K562 (cell line): Measurements from ENCODE around the gene CEACAM18. TPM values are rescaled to one million over a fixed set of nuclear protein-coding genes. Genes with fewer than 3 reads are reported as not detected.

ENCODE experiments used
- ARID3B ChIP-seq: fragments of 250-450 bp; sonication (Bioruptor Pico); IDR thresholded peaks from 2 replicates; pipeline ENCODE4 v1.4.0; 2020; ENCODE audit warnings: borderline replicate concordance
- ASH1L ChIP-seq: fragments of 450-650 bp; IDR thresholded peaks from 2 replicates; pipeline ENCODE4 v1.6.1; 2018; ENCODE audit warnings: borderline replicate concordance, mild to moderate bottlenecking, low read depth; ENCODE audit not compliant: partially characterized antibody
- CCAR2 ChIP-seq: fragments of 200-400 bp; formaldehyde crosslinking; IDR thresholded peaks from 2 replicates; pipeline ENCODE4 v1.6.1; 2017; ENCODE audit warnings: mild to moderate bottlenecking, low read depth, low read length
- E2F1 ChIP-seq: sonication (generic); formaldehyde crosslinking; IDR thresholded peaks from 2 replicates; pipeline ENCODE4 v1.8.1; 2023; ENCODE audit warnings: mild to moderate bottlenecking, missing genetic modification reagents, moderate library complexity
- E2F6 ChIP-seq, 2 experiments: IDR thresholded peaks; 2 replicates each; pipeline ENCODE4 v1.6.1; 2011; ENCODE audit warnings: borderline replicate concordance in 1 of 2, control low read depth in 1 of 2, low read depth in 1 of 2, low read length in 1 of 2, mild to moderate bottlenecking in 1 of 2, mixed read lengths in 1 of 2, moderate library complexity in 1 of 2; ENCODE audit not compliant: insufficient read depth in 1 of 2, insufficient read length in 1 of 2, poor library complexity in 1 of 2, severe bottlenecking in 1 of 2; ENCODE audit errors: extremely low read depth in 1 of 2
- FOXK2 ChIP-seq, 2 experiments: fragments of 450-650 bp; IDR thresholded peaks in 1 of 2; conservative IDR thresholded peaks in 1 of 2; 2 replicates each; pipeline ENCODE4 v1.6.1; 2016; ENCODE audit warnings: low read depth in 2 of 2, mild to moderate bottlenecking in 1 of 2
- HDAC2 ChIP-seq: fragments of 450-650 bp; IDR thresholded peaks from 2 replicates; pipeline ENCODE4 v1.6.1; 2016; ENCODE audit warnings: mild to moderate bottlenecking
- ILK ChIP-seq: fragments of 450-650 bp; IDR thresholded peaks from 2 replicates; pipeline ENCODE4 v1.6.1; 2016; ENCODE audit warnings: missing genetic modification characterization, low read depth, mild to moderate bottlenecking, missing compliant biosample characterization, moderate library complexity, borderline replicate concordance
- JUN ChIP-seq, 2 experiments: sonication (generic) in 1 of 2; formaldehyde crosslinking in 1 of 2; IDR thresholded peaks; 2 replicates each; pipeline versions ENCODE4 v1.6.1 to v1.8.0; 2012 to 2022; ENCODE audit warnings: borderline replicate concordance in 2 of 2, mild to moderate bottlenecking in 2 of 2, improper control_type of control experiment in 1 of 2, low read depth in 1 of 2, low read length in 1 of 2, missing genetic modification reagents in 1 of 2
- KAT8 ChIP-seq: fragments of 450-650 bp; IDR thresholded peaks from 2 replicates; pipeline ENCODE4 v1.6.1; 2016; ENCODE audit warnings: low read depth, mild to moderate bottlenecking
- NFE2L1 ChIP-seq: fragments of 450-650 bp; IDR thresholded peaks from 2 replicates; pipeline ENCODE4 v1.6.1; 2016; ENCODE audit warnings: missing genetic modification characterization, low read depth, mild to moderate bottlenecking, missing compliant biosample characterization, moderate library complexity, borderline replicate concordance
- NUFIP1 ChIP-seq: fragments of 450-650 bp; IDR thresholded peaks from 2 replicates; pipeline ENCODE4 v1.6.1; 2018; ENCODE audit not compliant: partially characterized antibody
- SFPQ ChIP-seq: fragments of 200-400 bp; formaldehyde crosslinking; IDR thresholded peaks from 2 replicates; pipeline ENCODE4 v1.6.1; 2017; ENCODE audit warnings: mild to moderate bottlenecking, low read depth, low read length, moderate library complexity
- SP1 ChIP-seq: sonication (generic); formaldehyde crosslinking; IDR thresholded peaks from 2 replicates; pipeline ENCODE4 v1.8.1; 2022; ENCODE audit warnings: mild to moderate bottlenecking, missing genetic modification reagents
- SRF ChIP-seq, 2 experiments: fragments of 250-450, 450-650 bp in 1 of 2; sonication (Bioruptor Pico) in 1 of 2; sonication (generic) in 1 of 2; formaldehyde crosslinking; IDR thresholded peaks; 2 replicates each; pipeline versions ENCODE4 v1.5.0 to v1.5.1; 2020 to 2022; ENCODE audit warnings: mild to moderate bottlenecking in 1 of 2, missing genetic modification reagents in 1 of 2
- TAL1 ChIP-seq: fragments of 450-650 bp; IDR thresholded peaks from 2 replicates; pipeline ENCODE4 v1.6.1; 2016; ENCODE audit warnings: mild to moderate bottlenecking
- VEZF1 ChIP-seq: fragments of 200-800 bp; sonication (Bioruptor generic); IDR thresholded peaks from 2 replicates; pipeline ENCODE4 v1.6.1; 2017; ENCODE audit warnings: missing genetic modification characterization, missing compliant biosample characterization
- ZNF175 ChIP-seq: fragments of 200-800 bp; sonication (Bioruptor generic); IDR thresholded peaks from 2 replicates; pipeline ENCODE4 v1.6.1; 2016; ENCODE audit warnings: low read depth, mild to moderate bottlenecking, missing genetic modification characterization, missing compliant biosample characterization
- polyA plus RNA-seq, 8 experiments: library from polyadenylated mRNA; depleted of rRNA in 4 of 8; stranded (reverse) in 5 of 8; unstranded in 3 of 8; fragments of >200 nt; fragmentation: Nextera tagmentation in 2 of 8; fragmentation: Illumina TruSeq in 1 of 8; extraction: Ambion mirVana in 2 of 8; extraction: Trizol in 1 of 8; gene quantifications; 2 replicates each; pipeline versions ENCODE4 v1.2.1 to v1.2.3, GENCODE V29; 2011 to 2014; ENCODE audit warnings: inconsistent platforms in 1 of 8, missing spikeins in 1 of 8
- total RNA-seq, 7 experiments: library from RNA; depleted of rRNA in 6 of 7; stranded (reverse); fragments of >200 nt in 6 of 7; fragmentation: Illumina TruSeq in 2 of 7; extraction: Trizol in 2 of 7; gene quantifications; 2 replicates each; pipeline versions ENCODE4 v1.2.1 to v1.2.3, GENCODE V29; 2011 to 2021; ENCODE audit warnings: low replicate concordance in 1 of 7

Gene CEACAM18
- total and polyA plus RNA-seq, 9 of the 15 experiments (the other 6 are each of a cell fraction or from before 2014, with no cell fraction given) = 0.08 to 0.24 (median 0.15) TPM; not detected in 3

GRCh38 chr19:51480590-51480989, 2.3 kb downstream of the CEACAM18 start (continued):
- TF ChIP-seq ILK (tag) (no peak), ZNF175 (CRISPR knock-in tag) (peak; percentile 48; the same call in 1 of the 2 replicates), NFE2L1 (tag) (no peak), TAL1 (no peak), SP1 (0 out of 2 replicates have a peak, but pooled peaks have one; percentile 59), NUFIP1 (no peak), HDAC2 (peak; percentile 67; the same call in 1 of the 2 replicates), ARID3B (CRISPR knock-in tag) (no peak), ASH1L (no peak), FOXK2 (conservative IDR thresholded peaks at IDR 0.05 in 1 of 2, IDR thresholded peaks at IDR 0.05 in 1 of 2; ENCODE audit: low read depth in 2 of 2) (no peak), E2F1 (peak; percentile 66; the same call in 1 of the 2 replicates), SRF (CRISPR knock-in tag; IDR thresholded peaks at IDR 0.05) (peak in 1 of 2 experiments; percentile 82; a peak in 1 of 4 replicates), E2F6 (IDR thresholded peaks at IDR 0.05; ENCODE audit: borderline replicate concordance in 1 of 2, extremely low read depth in 1 of 2, insufficient read depth in 1 of 2, insufficient read length in 1 of 2, low read depth in 1 of 2, low read length in 1 of 2, poor library complexity in 1 of 2, severe bottlenecking in 1 of 2) (no peak), JUN (IDR thresholded peaks at IDR 0.05; ENCODE audit: borderline replicate concordance, low read depth, low read length) (no peak), JUN (CRISPR knock-in tag; IDR thresholded peaks at IDR 0.05; ENCODE audit: borderline replicate concordance) (no peak), SFPQ (no peak), VEZF1 (peak; percentile 35; the same call in 1 of the 2 replicates), CCAR2 (no peak), KAT8 (no peak)
